ENCODE data around the gene ZNF382.

The ZNF382 gene

DNA sequence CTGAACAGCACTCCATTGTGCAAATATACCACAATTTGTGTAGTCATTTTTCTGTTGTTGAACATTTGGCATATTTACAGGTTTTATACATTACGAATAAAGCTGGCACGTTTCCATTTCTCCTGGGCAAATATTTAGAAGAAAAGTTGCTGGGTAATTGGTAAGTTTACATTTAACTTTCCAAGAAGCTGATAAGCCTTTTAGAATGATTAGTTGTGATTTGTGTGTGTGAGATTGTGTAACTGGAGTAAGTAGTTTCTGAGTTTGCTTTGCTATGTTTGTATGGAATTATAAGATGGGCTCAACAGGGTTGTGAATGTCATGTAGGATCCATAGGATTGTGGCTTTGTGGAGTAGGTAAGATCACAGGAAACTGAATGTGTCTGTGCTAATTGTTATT, 30.4 kb upstream of the ZNF382 start (continued):
- TF ChIP-seq ZNF398 (tag by site-specific recombination; IDR thresholded peaks at IDR 0.05) (no peak), GLI4 (tag by site-specific recombination; IDR thresholded peaks at IDR 0.05) (no peak), ZNF423 (tag by site-specific recombination; IDR thresholded peaks at IDR 0.05) (no peak), ZNF76 (tag by site-specific recombination; IDR thresholded peaks at IDR 0.05; ENCODE audit: borderline replicate concordance, low read depth) (no peak), SALL2 (tag by site-specific recombination; IDR thresholded peaks at IDR 0.05; ENCODE audit: borderline replicate concordance) (no peak), MEIS1 (CRISPR knock-in tag; IDR thresholded peaks at IDR 0.05; ENCODE audit: borderline replicate concordance) (no peak)

GRCh38 chr19:36577271-36577996, 27.7 kb upstream of the ZNF382 start:
- Histone ChIP-seq H3K27ac (ENCODE audit: extremely low read depth, low read depth, low read length) (no peak overlapping the region), H3K4me1 (ENCODE audit: control insufficient read depth, insufficient read depth, low read length) (peaks cover 10% of the 10 kb centered on the region), H3K4me3 (ENCODE audit: low read depth, low read length) (no peak overlapping the region), H3K36me3 (ENCODE audit: control insufficient read depth in 2 of 2, insufficient read depth in 1 of 2, low read length in 2 of 2) (peaks cover 67 to 75% of the 10 kb centered on the region in 2 experiments), H3K9me3 (ENCODE audit: control insufficient read depth, insufficient read depth, low read depth, low read length) (peaks cover 23% of the 10 kb centered on the region)
- ChIA-PET CTCF (interaction anchor here (0.6 to 0.7 kb wide), 2 partner anchors 9 to 13 kb away, joined by 3 read pairs; no protein-coding TSS in a partner anchor), POLR2A (interaction anchor here (0.6 to 0.7 kb wide), 2 partner anchors 172 to 256 kb away, joined by 3 to 6 read pairs; no protein-coding TSS in a partner anchor)
- TF ChIP-seq ZBTB1 (tag by site-specific recombination; IDR thresholded peaks at IDR 0.05) (no peak), HOXC10 (CRISPR knock-in tag; IDR thresholded peaks at IDR 0.05) (no peak), ZNF184 (tag by site-specific recombination; IDR thresholded peaks at IDR 0.05) (peak; percentile 71), WT1 (tag by site-specific recombination; IDR thresholded peaks at IDR 0.05) (peak; percentile 87), ZFP41 (tag by site-specific recombination; IDR thresholded peaks at IDR 0.05; ENCODE audit: borderline replicate concordance) (no peak), ZNF274 (IDR thresholded peaks at IDR 0.05; ENCODE audit: low read length) (no peak), ZNF274 (tag by site-specific recombination; IDR thresholded peaks at IDR 0.05; ENCODE audit: borderline replicate concordance) (no peak), ZNF514 (tag by site-specific recombination; IDR thresholded peaks at IDR 0.05) (no peak), ZNF623 (tag by site-specific recombination; IDR thresholded peaks at IDR 0.05) (no peak), ZNF350 (tag by site-specific recombination; IDR thresholded peaks at IDR 0.05) (no peak), ZNF366 (tag by site-specific recombination; conservative IDR thresholded peaks at IDR 0.05) (peak; percentile 63), ZNF423 (tag by site-specific recombination; IDR thresholded peaks at IDR 0.05) (no peak), KLF9 (tag by site-specific recombination; IDR thresholded peaks at IDR 0.05; ENCODE audit: low read depth) (no peak), ZNF398 (tag by site-specific recombination; IDR thresholded peaks at IDR 0.05) (no peak), ZNF26 (tag by site-specific recombination; IDR thresholded peaks at IDR 0.05) (no peak), ZNF792 (tag by site-specific recombination; IDR thresholded peaks at IDR 0.05) (no peak), ZNF501 (tag by site-specific recombination; IDR thresholded peaks at IDR 0.05) (no peak), KLF8 (tag by site-specific recombination; IDR thresholded peaks at IDR 0.05) (no peak), ZNF629 (tag by site-specific recombination; IDR thresholded peaks at IDR 0.05) (0 out of 2 replicates have a peak, but pooled peaks have one; percentile 34), ZNF174 (tag by site-specific recombination; IDR thresholded peaks at IDR 0.05) (no peak), ZNF112 (tag by site-specific recombination; IDR thresholded peaks at IDR 0.05) (no peak), OSR2 (tag by site-specific recombination; IDR thresholded peaks at IDR 0.05) (peak; percentile 47; the same call in 1 of the 2 replicates), ZNF473 (tag by site-specific recombination; IDR thresholded peaks at IDR 0.05) (no peak), ZBTB17 (tag by site-specific recombination; IDR thresholded peaks at IDR 0.05) (peak; percentile 36; the same call in 1 of the 2 replicates)
- TF ChIP-seq, protein P1, sequence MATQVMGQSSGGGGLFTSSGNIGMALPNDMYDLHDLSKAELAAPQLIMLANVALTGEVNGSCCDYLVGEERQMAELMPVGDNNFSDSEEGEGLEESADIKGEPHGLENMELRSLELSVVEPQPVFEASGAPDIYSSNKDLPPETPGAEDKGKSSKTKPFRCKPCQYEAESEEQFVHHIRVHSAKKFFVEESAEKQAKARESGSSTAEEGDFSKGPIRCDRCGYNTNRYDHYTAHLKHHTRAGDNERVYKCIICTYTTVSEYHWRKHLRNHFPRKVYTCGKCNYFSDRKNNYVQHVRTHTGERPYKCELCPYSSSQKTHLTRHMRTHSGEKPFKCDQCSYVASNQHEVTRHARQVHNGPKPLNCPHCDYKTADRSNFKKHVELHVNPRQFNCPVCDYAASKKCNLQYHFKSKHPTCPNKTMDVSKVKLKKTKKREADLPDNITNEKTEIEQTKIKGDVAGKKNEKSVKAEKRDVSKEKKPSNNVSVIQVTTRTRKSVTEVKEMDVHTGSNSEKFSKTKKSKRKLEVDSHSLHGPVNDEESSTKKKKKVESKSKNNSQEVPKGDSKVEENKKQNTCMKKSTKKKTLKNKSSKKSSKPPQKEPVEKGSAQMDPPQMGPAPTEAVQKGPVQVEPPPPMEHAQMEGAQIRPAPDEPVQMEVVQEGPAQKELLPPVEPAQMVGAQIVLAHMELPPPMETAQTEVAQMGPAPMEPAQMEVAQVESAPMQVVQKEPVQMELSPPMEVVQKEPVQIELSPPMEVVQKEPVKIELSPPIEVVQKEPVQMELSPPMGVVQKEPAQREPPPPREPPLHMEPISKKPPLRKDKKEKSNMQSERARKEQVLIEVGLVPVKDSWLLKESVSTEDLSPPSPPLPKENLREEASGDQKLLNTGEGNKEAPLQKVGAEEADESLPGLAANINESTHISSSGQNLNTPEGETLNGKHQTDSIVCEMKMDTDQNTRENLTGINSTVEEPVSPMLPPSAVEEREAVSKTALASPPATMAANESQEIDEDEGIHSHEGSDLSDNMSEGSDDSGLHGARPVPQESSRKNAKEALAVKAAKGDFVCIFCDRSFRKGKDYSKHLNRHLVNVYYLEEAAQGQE (tag by site-specific recombination; IDR thresholded peaks at IDR 0.05), result no peak

All from HEK293 (cell line).